ENCODE data around the gene COQ8B. TPM values are rescaled to one million over a fixed set of nuclear protein-coding genes. Genes with fewer than 3 reads are reported as not detected.

COQ8B gene
- total and polyA plus RNA-seq, 2 of the 4 experiments (the other 2 are of a cell fraction) = 14.9 to 23.2 TPM

DNA sequence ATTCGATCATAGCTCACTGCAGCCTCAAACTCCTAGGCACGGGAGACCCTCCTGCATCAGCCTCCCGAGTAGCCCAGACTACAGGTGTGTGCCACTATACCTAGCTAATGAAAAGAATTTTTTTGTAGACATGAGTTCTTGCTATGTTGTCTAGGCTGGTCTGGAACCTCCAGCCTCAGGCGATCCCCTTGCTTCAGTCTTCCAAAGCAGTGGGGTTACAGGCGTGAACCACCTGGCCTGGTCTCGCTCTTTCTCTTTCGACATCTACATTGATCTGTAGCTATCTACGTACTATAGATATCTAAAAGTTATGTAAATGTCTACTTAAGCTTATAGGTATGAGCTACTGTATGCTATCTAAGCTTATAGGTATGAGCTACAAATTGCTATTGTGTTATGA, 58.7 kb downstream of the COQ8B start:
- POLR2A ChIA-PET (ENCODE audit: unreplicated experiment) = no interaction called here
- Histone ChIP-seq H3K23ac (ENCODE audit: low read depth, low read length) (no peak overlapping the region), H4K20me1 (ENCODE audit: insufficient read depth, low read length) (no peaks in the 10 kb centered on the region), H3K27ac (ENCODE audit: insufficient read depth, low read length) (no peak overlapping the region), H3K4ac (ENCODE audit: low read depth, low read length) (no peak overlapping the region), H2BK15ac (ENCODE audit: low read depth, low read length) (no peak overlapping the region), H3K79me1 (ENCODE audit: low read depth in 1 of 2, low read length in 2 of 2) (no peaks in the 10 kb centered on the region), H4K8ac (ENCODE audit: low read depth in 2 of 2, low read length in 2 of 2) (no peak overlapping the region), H2AFZ (replicated peaks; ENCODE audit: low read length, poor library complexity) (no peak overlapping the region), H2BK5ac (ENCODE audit: low read depth, low read length, poor library complexity, severe bottlenecking) (no peak overlapping the region), H3K27me3 (ENCODE audit: control insufficient read depth, insufficient read depth, low read length) (no peaks in the 10 kb centered on the region), H3K18ac (ENCODE audit: low read depth, low read length) (no peak overlapping the region), H3K36me3 (ENCODE audit: control insufficient read depth, insufficient read depth, low read length) (no peaks in the 10 kb centered on the region), H2BK120ac (ENCODE audit: low read depth, low read length) (no peak overlapping the region), H3K14ac (replicated peaks; ENCODE audit: low read depth, low read length) (no peak overlapping the region), H2BK20ac (ENCODE audit: low read depth, low read length) (no peak overlapping the region), H3K9ac (ENCODE audit: low read depth, low read length) (no peak overlapping the region), H4K91ac (ENCODE audit: insufficient read depth, low read depth, low read length) (no peak overlapping the region), H3K4me1 (ENCODE audit: control insufficient read depth, insufficient read depth, low read length) (no peaks in the 10 kb centered on the region), H3K4me3 (ENCODE audit: insufficient read depth, low read depth, low read length) (no peak overlapping the region), H3K4me2 (ENCODE audit: low read depth, low read length) (no peak overlapping the region), H2AK9ac (replicated peaks; ENCODE audit: low read depth, low read length, poor library complexity) (no peak overlapping the region), H2AK5ac (ENCODE audit: low read depth, low read length) (no peak overlapping the region), H3K9me1 (ENCODE audit: insufficient read depth, low read length) (no peaks in the 10 kb centered on the region), H3K56ac (ENCODE audit: extremely low read depth, insufficient read depth, low read length) (no peak overlapping the region), H3K9me3 (ENCODE audit: control insufficient read depth, insufficient read depth, low read length) (no peaks in the 10 kb centered on the region), H4K5ac (ENCODE audit: low read depth, low read length) (no peak overlapping the region)
- dilution Hi-C loops (cut with HindIII; ENCODE audit: low sequenced_read_pairs, unreplicated experiment) (no loop called here), intact Hi-C loops (cut with micrococcal nuclease) (no loop called here), in situ Hi-C loops (cut with MboI; ENCODE audit: low sequenced_read_pairs) (loop anchor here (10.0 to 25.0 kb wide), 2 partner anchors 487 to 604 kb away; partner anchors contain the start of gene HNRNPUL1)
- ATAC-seq (ENCODE audit: low read depth) (no peak), DNase-seq (no peak)
- 100% methylated on average over 3 of the region's 8 CpGs; no CpG with 5 or more reads in 1 of the 2 experiments for WGBS, 2 experiments (ENCODE audit: extremely low coverage in 2 of 2, insufficient read length in 1 of 2)
- BruUV-seq (replicated peaks) = no TSS peak
- TF ChIP-seq, protein P1, sequence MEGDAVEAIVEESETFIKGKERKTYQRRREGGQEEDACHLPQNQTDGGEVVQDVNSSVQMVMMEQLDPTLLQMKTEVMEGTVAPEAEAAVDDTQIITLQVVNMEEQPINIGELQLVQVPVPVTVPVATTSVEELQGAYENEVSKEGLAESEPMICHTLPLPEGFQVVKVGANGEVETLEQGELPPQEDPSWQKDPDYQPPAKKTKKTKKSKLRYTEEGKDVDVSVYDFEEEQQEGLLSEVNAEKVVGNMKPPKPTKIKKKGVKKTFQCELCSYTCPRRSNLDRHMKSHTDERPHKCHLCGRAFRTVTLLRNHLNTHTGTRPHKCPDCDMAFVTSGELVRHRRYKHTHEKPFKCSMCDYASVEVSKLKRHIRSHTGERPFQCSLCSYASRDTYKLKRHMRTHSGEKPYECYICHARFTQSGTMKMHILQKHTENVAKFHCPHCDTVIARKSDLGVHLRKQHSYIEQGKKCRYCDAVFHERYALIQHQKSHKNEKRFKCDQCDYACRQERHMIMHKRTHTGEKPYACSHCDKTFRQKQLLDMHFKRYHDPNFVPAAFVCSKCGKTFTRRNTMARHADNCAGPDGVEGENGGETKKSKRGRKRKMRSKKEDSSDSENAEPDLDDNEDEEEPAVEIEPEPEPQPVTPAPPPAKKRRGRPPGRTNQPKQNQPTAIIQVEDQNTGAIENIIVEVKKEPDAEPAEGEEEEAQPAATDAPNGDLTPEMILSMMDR (conservative IDR thresholded peaks at IDR 0.05; ENCODE audit: low read depth, low read length) = no peak
- no peak for TF ChIP-seq NFE2L2 (IDR thresholded peaks at IDR 0.05; ENCODE audit: low read depth, low read length)
- TF ChIP-seq CHD1 (IDR thresholded peaks at IDR 0.05; ENCODE audit: low read depth, low read length) = no peak
- TF ChIP-seq, protein P2, sequence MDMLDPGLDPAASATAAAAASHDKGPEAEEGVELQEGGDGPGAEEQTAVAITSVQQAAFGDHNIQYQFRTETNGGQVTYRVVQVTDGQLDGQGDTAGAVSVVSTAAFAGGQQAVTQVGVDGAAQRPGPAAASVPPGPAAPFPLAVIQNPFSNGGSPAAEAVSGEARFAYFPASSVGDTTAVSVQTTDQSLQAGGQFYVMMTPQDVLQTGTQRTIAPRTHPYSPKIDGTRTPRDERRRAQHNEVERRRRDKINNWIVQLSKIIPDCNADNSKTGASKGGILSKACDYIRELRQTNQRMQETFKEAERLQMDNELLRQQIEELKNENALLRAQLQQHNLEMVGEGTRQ (IDR thresholded peaks at IDR 0.05; ENCODE audit: low read depth, low read length) = no peak
- TF ChIP-seq FOS (IDR thresholded peaks at IDR 0.05; ENCODE audit: low read depth, low read length) = no peak
- TF ChIP-seq BHLHE40 (IDR thresholded peaks at IDR 0.05; ENCODE audit: low read depth, low read length) = no peak
- no peak for TF ChIP-seq ELK1 (IDR thresholded peaks at IDR 0.05; ENCODE audit: borderline replicate concordance, low read depth, low read length)
- no peak for TF ChIP-seq POLR2A (IDR thresholded peaks at IDR 0.05; ENCODE audit: low read depth, low read length)
- no peak for TF ChIP-seq MAFK (IDR thresholded peaks at IDR 0.05; ENCODE audit: low read depth, low read length)
- no peak for TF ChIP-seq RFX5 (IDR thresholded peaks at IDR 0.05; ENCODE audit: low read depth, low read length)
- CTCF ChIA-PET = no interaction called here

Data from IMR-90 (cell line).